NCI-H128 (cell line): ENCODE results near the gene CNOT8.
"Not testable (repeated sequence)": the region's sequence is repeated elsewhere in the genome, so short reads cannot be mapped to it uniquely, and the experiment has no call there.

Source experiments
- DNase-seq: peaks from one replicate; lab custom pipeline; 2025; ENCODE audit not compliant: unreplicated experiment; lab: John Stamatoyannopoulos, UW

Gene CNOT8

GRCh38 chr5:154834053-154834452, 24.4 kb upstream of the CNOT8 start:
- no peak for DNase-seq

- not testable (repeated sequence) for DNase-seq
Observed at GRCh38 chr5:154835701-154836052, 22.8 kb upstream of the CNOT8 start.

- no peak for DNase-seq
Observed at GRCh38 chr5:154836225-154836624, 22.2 kb upstream of the CNOT8 start.

GRCh38 chr5:154837009-154837901, 21.2 kb upstream of the CNOT8 start:
- no peak for DNase-seq

GRCh38 chr5:154840435-154841272, 17.8 kb upstream of the CNOT8 start:
- DNase-seq, result no peak

GRCh38 chr5:154841273-154841661, 17.2 kb upstream of the CNOT8 start:
- DNase-seq, result no peak

- no peak for DNase-seq
Observed at GRCh38 chr5:154842689-154843530, 15.5 kb upstream of the CNOT8 start.

GRCh38 chr5:154844809-154845208, 13.6 kb upstream of the CNOT8 start:
- DNase-seq, result no peak

- no peak for DNase-seq
Observed at GRCh38 chr5:154849264-154849785, 9.1 kb upstream of the CNOT8 start.

GRCh38 chr5:154849791-154850201, 8.6 kb upstream of the CNOT8 start:
- no peak for DNase-seq

GRCh38 chr5:154850255-154851062, 8.0 kb upstream of the CNOT8 start, which contains the start of gene FAXDC2:
Gene FAXDC2 (minus strand): TSS chr5:154850603. CDS start chr5:154838178, 12,425 bp downstream.
- no peak for DNase-seq

- no peak for DNase-seq
Observed at GRCh38 chr5:154851351-154851750, 7.1 kb upstream of the CNOT8 start.

GRCh38 chr5:154857530-154858296, 714 bp upstream of the CNOT8 start:
- DNase-seq, result peak; percentile 94

GRCh38 chr5:154858972-154859871, 795 bp downstream of the CNOT8 start:
- no peak for DNase-seq

GRCh38 chr5:154860123-154860522, 1.7 kb downstream of the CNOT8 start:
- DNase-seq, result no peak

GRCh38 chr5:154860765-154861164, 2.3 kb downstream of the CNOT8 start:
- DNase-seq, result no peak

GRCh38 chr5:154861946-154862345, 3.5 kb downstream of the CNOT8 start:
- no peak for DNase-seq

GRCh38 chr5:154862766-154863165, 4.3 kb downstream of the CNOT8 start:
- DNase-seq, result no peak
